Hepatocyte (in vitro differentiated cells): ENCODE results near the gene PDCD6IP.
"Not testable (repeated sequence)": the region's sequence is repeated elsewhere in the genome, so short reads cannot be mapped to it uniquely, and the experiment has no call there.

Source experiments
- EZH2 ChIP-seq: fragments of 200-600 bp; sonication (generic); IDR thresholded peaks from 2 replicates; pipeline ENCODE4 v1.6.1; 2016; ENCODE audit warnings: antibody characterized with exemption, mild to moderate bottlenecking, borderline replicate concordance
- EZH2phosphoT487 ChIP-seq: fragments of 200-600 bp; sonication (generic); IDR thresholded peaks from one replicate; pipeline ENCODE4 v1.6.1; 2018; ENCODE audit warnings: antibody characterized with exemption, mild to moderate bottlenecking, low read depth, moderate library complexity; ENCODE audit not compliant: unreplicated experiment, severe bottlenecking
- TF ChIP-seq, protein P1 (sequence below): fragments of 200-600 bp; sonication (generic); IDR thresholded peaks from 2 replicates; pipeline ENCODE4 v1.5.1; 2016; ENCODE audit warnings: antibody characterized with exemption, mild to moderate bottlenecking; ENCODE audit not compliant: poor library complexity

DNA sequence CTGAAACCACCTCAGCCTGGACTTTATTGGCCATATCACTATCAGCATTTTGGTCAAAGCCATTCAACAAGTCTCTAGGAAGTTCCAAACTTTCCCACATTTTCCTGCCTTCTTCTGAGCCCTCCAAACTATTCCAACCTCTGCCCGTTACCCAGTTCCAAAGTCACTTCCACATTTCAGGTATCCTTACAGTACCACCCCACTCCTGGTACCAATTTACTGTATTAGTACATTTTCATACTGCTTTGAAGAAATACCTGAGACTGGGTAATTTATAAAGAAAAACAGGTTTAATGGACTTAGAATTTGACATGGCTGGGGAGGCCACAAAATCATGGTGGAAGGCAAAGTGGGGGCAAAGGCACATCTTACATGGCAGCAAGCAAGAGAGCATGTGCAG is 44.0 kb upstream of the PDCD6IP start:
- TF ChIP-seq, protein P1, sequence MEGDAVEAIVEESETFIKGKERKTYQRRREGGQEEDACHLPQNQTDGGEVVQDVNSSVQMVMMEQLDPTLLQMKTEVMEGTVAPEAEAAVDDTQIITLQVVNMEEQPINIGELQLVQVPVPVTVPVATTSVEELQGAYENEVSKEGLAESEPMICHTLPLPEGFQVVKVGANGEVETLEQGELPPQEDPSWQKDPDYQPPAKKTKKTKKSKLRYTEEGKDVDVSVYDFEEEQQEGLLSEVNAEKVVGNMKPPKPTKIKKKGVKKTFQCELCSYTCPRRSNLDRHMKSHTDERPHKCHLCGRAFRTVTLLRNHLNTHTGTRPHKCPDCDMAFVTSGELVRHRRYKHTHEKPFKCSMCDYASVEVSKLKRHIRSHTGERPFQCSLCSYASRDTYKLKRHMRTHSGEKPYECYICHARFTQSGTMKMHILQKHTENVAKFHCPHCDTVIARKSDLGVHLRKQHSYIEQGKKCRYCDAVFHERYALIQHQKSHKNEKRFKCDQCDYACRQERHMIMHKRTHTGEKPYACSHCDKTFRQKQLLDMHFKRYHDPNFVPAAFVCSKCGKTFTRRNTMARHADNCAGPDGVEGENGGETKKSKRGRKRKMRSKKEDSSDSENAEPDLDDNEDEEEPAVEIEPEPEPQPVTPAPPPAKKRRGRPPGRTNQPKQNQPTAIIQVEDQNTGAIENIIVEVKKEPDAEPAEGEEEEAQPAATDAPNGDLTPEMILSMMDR, result not testable (repeated sequence)
- not testable (repeated sequence) for TF ChIP-seq EZH2, EZH2phosphoT487
